A549 (cell line): ENCODE results near the gene CAPN11. TPM values are rescaled to one million over a fixed set of nuclear protein-coding genes. Genes with fewer than 3 reads are reported as not detected.

Experiments
- ATAC-seq, 2 experiments: fragments of 200-7000 bp in 1 of 2; fragments of >200 bp in 1 of 2; cut with Nextera tagmentation in 1 of 2; cut with Tn5 transposase in 1 of 2; 3 replicates each; pipeline versions ENCODE4 v1.8.0 to v1.9.1; 2018 to 2020; ENCODE audit warnings: mild to moderate bottlenecking in 1 of 2, moderate library complexity in 1 of 2
- CTCF ChIA-PET: fragments of 300-600 bp; sonication (Branson Sonifier 250); formaldehyde crosslinking; extraction: SDS; loops from one replicate; lab custom pipeline; 2021; ENCODE audit warnings: antibody characterized with exemption, inconsistent platforms; lab: Yijun Ruan, JAX
- POLR2A ChIA-PET: fragments of 350-600 bp; formaldehyde crosslinking; extraction: SDS; loops from one replicate; lab custom pipeline; 2021; ENCODE audit warnings: antibody characterized with exemption, inconsistent platforms; lab: Yijun Ruan, JAX
- DNase-seq, 2 experiments: peaks; one replicate each; pipeline versions ENCODE4 v3.0.0 to v3.0.0-alpha.2; 2011 to 2016; ENCODE audit warnings: low read depth in 1 of 2, low spot score in 1 of 2
- FAIRE-seq: peaks from 2 replicates; lab custom pipeline; 2011; peaks lifted over from hg19 to GRCh38; lab: Jason Lieb, UNC
- H3K27ac ChIP-seq, 2 experiments: fragments of >200 bp; sonication (Bioruptor Twin); formaldehyde crosslinking; 3 replicates each; pipeline ENCODE4 v1.5.1; 2016 to 2017
- H3K4me1 ChIP-seq: fragments of >200 bp; sonication (Bioruptor Twin); formaldehyde crosslinking; 3 replicates; pipeline ENCODE4 v1.6.1; 2016
- H3K4me2 ChIP-seq: fragments of >200 bp; sonication (Bioruptor Twin); formaldehyde crosslinking; 3 replicates; pipeline ENCODE4 v1.6.1; 2016
- H3K4me3 ChIP-seq: fragments of >200 bp; sonication (Bioruptor Twin); formaldehyde crosslinking; 3 replicates; pipeline ENCODE4 v1.5.1; 2016
- H3K9me3 ChIP-seq: fragments of >200 bp; sonication (Bioruptor Twin); formaldehyde crosslinking; 3 replicates; pipeline ENCODE4 v1.6.1; 2016
- CHD2 ChIP-seq: fragments of 150-350 bp; IDR thresholded peaks from 2 replicates; pipeline ENCODE4 v1.6.1; 2014; ENCODE audit warnings: low read length; ENCODE audit not compliant: partially characterized antibody
- EHF ChIP-seq: fragments of 250-450 bp; sonication (Bioruptor Pico); IDR thresholded peaks from 2 replicates; pipeline ENCODE4 v1.5.0; 2020; ENCODE audit warnings: mild to moderate bottlenecking
- EHMT2 ChIP-seq: fragments of 200-600 bp; sonication (generic); IDR thresholded peaks from 2 replicates; pipeline ENCODE4 v1.6.1; 2016; ENCODE audit warnings: antibody characterized with exemption, low read depth, mild to moderate bottlenecking, moderate library complexity
- EP300 ChIP-seq, 2 experiments: fragments of >200 bp; sonication (Bioruptor Twin); formaldehyde crosslinking; IDR thresholded peaks; 2 replicates in 1 of 2; 3 replicates in 1 of 2; pipeline ENCODE4 v1.6.1; 2016 to 2017
- ESRRA ChIP-seq: fragments of 150-350 bp; IDR thresholded peaks from 2 replicates; pipeline ENCODE4 v1.6.1; 2014; ENCODE audit warnings: mild to moderate bottlenecking, low read length, borderline replicate concordance
- HDAC2 ChIP-seq: fragments of 200-600 bp; sonication (generic); IDR thresholded peaks from 2 replicates; pipeline ENCODE4 v1.6.1; 2016
- HOXA7 ChIP-seq: fragments of 250-450 bp; sonication (Bioruptor Pico); IDR thresholded peaks from 2 replicates; pipeline ENCODE4 v1.5.0; 2020; ENCODE audit warnings: mild to moderate bottlenecking, moderate library complexity
- HOXB5 ChIP-seq: fragments of 250-450 bp; sonication (Bioruptor Pico); IDR thresholded peaks from 2 replicates; pipeline ENCODE4 v1.5.0; 2020; ENCODE audit warnings: mild to moderate bottlenecking, moderate library complexity
- JUNB ChIP-seq: fragments of >200 bp; sonication (Bioruptor Twin); formaldehyde crosslinking; IDR thresholded peaks from 2 replicates; pipeline ENCODE4 v1.6.1; 2016
- MYC ChIP-seq: IDR thresholded peaks from 2 replicates; pipeline ENCODE4 v1.6.1; 2012; ENCODE audit warnings: mild to moderate bottlenecking, inconsistent platforms, low read length, improper control_type of control experiment, borderline replicate concordance
- NFE2L2 ChIP-seq: fragments of 150-350 bp; conservative IDR thresholded peaks from 2 replicates; pipeline ENCODE4 v1.6.1; 2014; ENCODE audit warnings: low read length
- RCOR1 ChIP-seq: fragments of 150-350 bp; IDR thresholded peaks from 2 replicates; pipeline ENCODE4 v1.6.1; 2014; ENCODE audit warnings: antibody characterized with exemption, low read length, low read depth
- SMC3 ChIP-seq: fragments of >200 bp; sonication (Bioruptor Twin); formaldehyde crosslinking; IDR thresholded peaks from 3 replicates; pipeline ENCODE4 v1.6.1; 2018; ENCODE audit warnings: inconsistent platforms
- TP53 ChIP-seq: fragments of 250-450 bp; sonication (Bioruptor Pico); IDR thresholded peaks from 2 replicates; pipeline ENCODE4 v1.5.0; 2021; ENCODE audit warnings: mild to moderate bottlenecking, moderate library complexity
- ZC3H11A ChIP-seq: fragments of 450-650 bp; IDR thresholded peaks from 2 replicates; pipeline ENCODE4 v1.6.1; 2014; ENCODE audit warnings: antibody characterized with exemption, mild to moderate bottlenecking
- WGBS: methylation state at CpG from one replicate; pipeline ENCODE4 v1.1.6; 2017; ENCODE audit errors: missing lambda C conversion rate; 5-methylcytosine and 5-hydroxymethylcytosine counted together
- polyA plus RNA-seq, 4 experiments: library from polyadenylated mRNA; depleted of rRNA in 3 of 4; stranded (reverse); fragments of >200 nt; fragmentation: RNase III in 1 of 4; extraction: RNeasy Plus Mini Kit Qiagen cat#74134 plus additional on column Dnase treatment in 1 of 4; gene quantifications; 2 replicates in 3 of 4; 3 replicates in 1 of 4; pipeline ENCODE4 v1.2.3, GENCODE V29; 2011 to 2017
- TF ChIP-seq, protein P1 (sequence below): IDR thresholded peaks from 2 replicates; pipeline ENCODE4 v1.6.1; 2012
- TF ChIP-seq, protein P2 (sequence below): fragments of >200 bp; sonication (Bioruptor Twin); formaldehyde crosslinking; IDR thresholded peaks from 3 replicates; pipeline ENCODE4 v1.6.1; 2016
- TF ChIP-seq, protein P3 (sequence below): fragments of >200 bp; sonication (Bioruptor Twin); formaldehyde crosslinking; IDR thresholded peaks from 3 replicates; pipeline ENCODE4 v1.5.1; 2016
- TF ChIP-seq, protein P4 (sequence below): IDR thresholded peaks from 2 replicates; pipeline ENCODE4 v1.6.1; 2012
- TF ChIP-seq, protein P5 (sequence below): fragments of 450-650 bp; IDR thresholded peaks from 2 replicates; pipeline ENCODE4 v1.6.1; 2014; ENCODE audit warnings: antibody characterized with exemption

CAPN11 gene
- polyA plus RNA-seq, 2 of the 4 experiments (the other 2 are of a cell fraction): 0.10 TPM; not detected in 1

DNA sequence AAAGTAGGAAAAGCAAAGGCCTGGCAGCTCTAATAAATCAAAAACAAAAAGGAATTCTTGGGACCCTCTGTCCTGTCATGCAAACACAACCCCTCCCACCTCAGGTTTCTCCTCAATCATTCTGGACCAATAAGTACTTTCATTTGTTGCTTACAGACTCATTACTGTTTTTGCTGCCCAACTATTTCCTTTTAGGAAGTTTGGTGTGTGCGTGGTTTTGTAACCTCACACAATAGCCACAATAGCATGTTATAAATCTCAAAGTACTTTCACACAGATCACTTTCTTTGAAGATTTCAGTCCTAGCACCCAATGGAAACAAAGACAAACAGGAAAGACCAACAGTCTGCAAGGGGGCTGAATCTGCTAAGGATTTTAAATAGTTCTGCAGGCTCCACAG lies 35.8 kb upstream of the CAPN11 start:
- FAIRE-seq: no peak
- H3K27ac ChIP-seq: no peak overlapping the region
- no peak for ATAC-seq
- ChIA-PET POLR2A (no interaction called here), CTCF (interaction anchor here (0.9 to 1.3 kb wide), 3 partner anchors 22 to 115 kb away, joined by 3 read pairs; no protein-coding TSS in a partner anchor)
- TF ChIP-seq, protein P1, sequence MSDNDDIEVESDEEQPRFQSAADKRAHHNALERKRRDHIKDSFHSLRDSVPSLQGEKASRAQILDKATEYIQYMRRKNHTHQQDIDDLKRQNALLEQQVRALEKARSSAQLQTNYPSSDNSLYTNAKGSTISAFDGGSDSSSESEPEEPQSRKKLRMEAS: no peak
- TF ChIP-seq EHF (CRISPR knock-in tag): no peak
- WGBS: 85% methylated on average over 1 of the region's 1 CpG
- peak overlapping the region; percentile 28; the same call in 2 of the 3 replicates for H3K4me2 ChIP-seq
- H3K4me3 ChIP-seq: no peak overlapping the region
- no peaks in the 10 kb centered on the region for H3K9me3 ChIP-seq
- H3K4me1 ChIP-seq: peaks cover 64% of the 10 kb centered on the region
- DNase-seq: no peak

DNA sequence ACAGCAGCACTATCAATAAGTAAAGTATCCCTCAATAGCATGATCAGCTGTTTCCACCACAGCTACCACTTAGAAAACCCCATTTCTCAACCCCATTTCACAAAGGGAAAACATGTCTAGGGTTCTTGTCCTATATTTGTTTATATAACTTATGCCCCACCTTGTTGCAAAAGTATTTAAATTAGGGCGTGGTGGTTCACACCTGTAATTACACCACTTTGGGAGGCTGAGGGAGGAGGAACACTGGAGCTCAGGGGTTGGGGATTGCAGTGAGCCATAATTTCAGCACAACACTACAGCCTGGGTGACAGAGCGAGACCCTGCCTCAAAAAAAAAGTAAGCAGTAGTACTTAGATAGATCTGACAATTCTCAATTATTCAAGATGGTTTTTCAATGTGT lies 35.1 kb upstream of the CAPN11 start:
- Histone ChIP-seq H3K27ac (no peak overlapping the region), H3K4me1 (peaks cover 60% of the 10 kb centered on the region), H3K4me3 (no peak overlapping the region), H3K9me3 (no peaks in the 10 kb centered on the region), H3K4me2 (no peak overlapping the region)
- FAIRE-seq: no peak
- 90% methylated on average over 2 of the region's 2 CpGs for WGBS
- POLR2A ChIA-PET: no interaction called here
- no peak for DNase-seq
- CTCF ChIA-PET: interaction anchor here (0.5 to 0.9 kb wide), 2 partner anchors 27 to 347 kb away, joined by 3 read pairs; no protein-coding TSS in a partner anchor
- TF ChIP-seq RCOR1 (no peak), HDAC2 (no peak), EHMT2 (no peak), EP300 (IDR thresholded peaks at IDR 0.05) (no peak), TP53 (CRISPR knock-in tag) (no peak), NFE2L2 (no peak), ESRRA (no peak), CHD2 (no peak), JUNB (no peak), ZC3H11A (no peak), MYC (no peak), HOXB5 (CRISPR knock-in tag) (no peak), SMC3 (no peak), HOXA7 (CRISPR knock-in tag) (no peak)
- TF ChIP-seq, protein P2, sequence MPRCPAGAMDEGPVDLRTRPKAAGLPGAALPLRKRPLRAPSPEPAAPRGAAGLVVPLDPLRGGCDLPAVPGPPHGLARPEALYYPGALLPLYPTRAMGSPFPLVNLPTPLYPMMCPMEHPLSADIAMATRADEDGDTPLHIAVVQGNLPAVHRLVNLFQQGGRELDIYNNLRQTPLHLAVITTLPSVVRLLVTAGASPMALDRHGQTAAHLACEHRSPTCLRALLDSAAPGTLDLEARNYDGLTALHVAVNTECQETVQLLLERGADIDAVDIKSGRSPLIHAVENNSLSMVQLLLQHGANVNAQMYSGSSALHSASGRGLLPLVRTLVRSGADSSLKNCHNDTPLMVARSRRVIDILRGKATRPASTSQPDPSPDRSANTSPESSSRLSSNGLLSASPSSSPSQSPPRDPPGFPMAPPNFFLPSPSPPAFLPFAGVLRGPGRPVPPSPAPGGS: no peak
- TF ChIP-seq, protein P3, sequence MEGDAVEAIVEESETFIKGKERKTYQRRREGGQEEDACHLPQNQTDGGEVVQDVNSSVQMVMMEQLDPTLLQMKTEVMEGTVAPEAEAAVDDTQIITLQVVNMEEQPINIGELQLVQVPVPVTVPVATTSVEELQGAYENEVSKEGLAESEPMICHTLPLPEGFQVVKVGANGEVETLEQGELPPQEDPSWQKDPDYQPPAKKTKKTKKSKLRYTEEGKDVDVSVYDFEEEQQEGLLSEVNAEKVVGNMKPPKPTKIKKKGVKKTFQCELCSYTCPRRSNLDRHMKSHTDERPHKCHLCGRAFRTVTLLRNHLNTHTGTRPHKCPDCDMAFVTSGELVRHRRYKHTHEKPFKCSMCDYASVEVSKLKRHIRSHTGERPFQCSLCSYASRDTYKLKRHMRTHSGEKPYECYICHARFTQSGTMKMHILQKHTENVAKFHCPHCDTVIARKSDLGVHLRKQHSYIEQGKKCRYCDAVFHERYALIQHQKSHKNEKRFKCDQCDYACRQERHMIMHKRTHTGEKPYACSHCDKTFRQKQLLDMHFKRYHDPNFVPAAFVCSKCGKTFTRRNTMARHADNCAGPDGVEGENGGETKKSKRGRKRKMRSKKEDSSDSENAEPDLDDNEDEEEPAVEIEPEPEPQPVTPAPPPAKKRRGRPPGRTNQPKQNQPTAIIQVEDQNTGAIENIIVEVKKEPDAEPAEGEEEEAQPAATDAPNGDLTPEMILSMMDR: no peak
- TF ChIP-seq, protein P1: no peak
- TF ChIP-seq, protein P4, sequence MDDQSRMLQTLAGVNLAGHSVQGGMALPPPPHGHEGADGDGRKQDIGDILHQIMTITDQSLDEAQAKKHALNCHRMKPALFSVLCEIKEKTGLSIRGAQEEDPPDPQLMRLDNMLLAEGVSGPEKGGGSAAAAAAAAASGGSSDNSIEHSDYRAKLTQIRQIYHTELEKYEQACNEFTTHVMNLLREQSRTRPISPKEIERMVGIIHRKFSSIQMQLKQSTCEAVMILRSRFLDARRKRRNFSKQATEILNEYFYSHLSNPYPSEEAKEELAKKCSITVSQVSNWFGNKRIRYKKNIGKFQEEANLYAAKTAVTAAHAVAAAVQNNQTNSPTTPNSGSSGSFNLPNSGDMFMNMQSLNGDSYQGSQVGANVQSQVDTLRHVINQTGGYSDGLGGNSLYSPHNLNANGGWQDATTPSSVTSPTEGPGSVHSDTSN: no peak
- TF ChIP-seq, protein P5, sequence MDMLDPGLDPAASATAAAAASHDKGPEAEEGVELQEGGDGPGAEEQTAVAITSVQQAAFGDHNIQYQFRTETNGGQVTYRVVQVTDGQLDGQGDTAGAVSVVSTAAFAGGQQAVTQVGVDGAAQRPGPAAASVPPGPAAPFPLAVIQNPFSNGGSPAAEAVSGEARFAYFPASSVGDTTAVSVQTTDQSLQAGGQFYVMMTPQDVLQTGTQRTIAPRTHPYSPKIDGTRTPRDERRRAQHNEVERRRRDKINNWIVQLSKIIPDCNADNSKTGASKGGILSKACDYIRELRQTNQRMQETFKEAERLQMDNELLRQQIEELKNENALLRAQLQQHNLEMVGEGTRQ: no peak
- no peak for ATAC-seq
